Heart left ventricle (tissue), 13 donors: ENCODE data around the gene CDC42EP1.

Source experiments
- CTCF ChIP-seq, 12 donors: fragments of 200-600 bp; sonication (generic) in 4 of 12; IDR thresholded peaks; one replicate each; pipeline versions ENCODE4 v1.5.0 to v1.8.0; 2018 to 2022; ENCODE audit warnings: antibody characterized with exemption in 12 of 12, mild to moderate bottlenecking in 5 of 12
- POLR2A ChIP-seq, 2 donors: fragments of 450-650 bp; IDR thresholded peaks; one replicate each; pipeline ENCODE4 v1.6.1; 2017; ENCODE audit warnings: antibody characterized with exemption in 2 of 2, mild to moderate bottlenecking in 2 of 2, moderate library complexity in 2 of 2
- donor health status: ischemic (EF 13 %, LVEDD 7.1; RV severe dilation, severe dysfunction).
- donor health status: DM: no; HTN: yes; CAD: no.
- donor health status: DM: no; HTN: no; CAD: no.
- donor health status: ischemic (EF 25% LVEDD 6.9; RV normal size, moderate dysfunction).
- donor health status: ischemic (EF 25% LVEDD 5.7; RV mildly dilated, moderate dysfunction).
- donor health status: ischemic (EF 35%, LVEDD 5.7; RV mildly dilated, moderate dysfunction).
- donor health status: nonischemic (EF 11% LVEDD 7.7; RV severe dilation, severe dysfunction).
- donor health status: DM: yes; HTN: yes; CAD: no.
- donor health status: PGD.
- donor health status: ischemic (EF 29% LVEDD 5.4; RV normal size, mild dysfunction).
- donor health status: nonischemic (EF 23%, LVEDD 6.1; RV moderate dilation, normal function).

DNA sequence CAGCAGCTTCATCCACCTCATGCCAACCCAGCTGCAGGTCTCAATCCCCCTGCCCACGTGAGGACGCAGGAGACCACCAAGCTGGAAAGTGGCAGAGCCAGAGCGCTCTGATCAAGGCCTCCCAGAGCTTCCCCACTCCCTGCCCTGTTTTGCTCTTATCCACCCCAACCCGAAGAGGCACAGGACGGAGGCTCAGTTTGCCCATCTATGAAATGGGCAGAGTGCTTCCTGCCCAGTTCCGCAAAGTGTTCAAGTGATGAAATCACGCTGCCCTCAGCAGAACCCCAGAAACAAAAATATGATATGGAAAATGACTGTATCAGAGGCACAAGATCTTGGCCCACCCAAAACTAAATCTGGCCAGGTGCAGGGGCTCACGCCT lies 11.7 kb downstream of the CDC42EP1 start:
- TF ChIP-seq POLR2A (IDR thresholded peaks at IDR 0.05): no peak
- TF ChIP-seq CTCF (IDR thresholded peaks at IDR 0.05): no peak
